Activated CD8-positive, alpha-beta memory T cell treated with anti-CD3 and anti-CD28 coated beads, Interleukin-2, amount 50 U/mL, for 1 hour (primary cell): ENCODE measurements around the gene ANKMY1.

Experiments
- DNase-seq: peaks from one replicate; pipeline ENCODE4 v3.0.0-alpha.2; 2020; ENCODE audit errors: extremely low read depth

The ANKMY1 gene

GRCh38 chr2:240460781-240461431, 96.9 kb downstream of the ANKMY1 start:
- no peak for DNase-seq

- no peak for DNase-seq
Measured at GRCh38 chr2:240460253-240460711, 97.5 kb downstream of the ANKMY1 start.

- DNase-seq, result no peak
Measured at GRCh38 chr2:240459401-240460252, 98.2 kb downstream of the ANKMY1 start.

GRCh38 chr2:240458900-240459391, 98.8 kb downstream of the ANKMY1 start:
- no peak for DNase-seq

GRCh38 chr2:240458044-240458899, 99.5 kb downstream of the ANKMY1 start:
- no peak for DNase-seq

GRCh38 chr2:240457223-240458043, 100.4 kb downstream of the ANKMY1 start:
- no peak for DNase-seq

GRCh38 chr2:240456447-240457222, 101.2 kb downstream of the ANKMY1 start:
- no peak for DNase-seq

GRCh38 chr2:240455647-240456446, 101.9 kb downstream of the ANKMY1 start:
- no peak for DNase-seq

GRCh38 chr2:240455272-240455646, 102.5 kb downstream of the ANKMY1 start:
- DNase-seq, result no peak

GRCh38 chr2:240454106-240454901, 103.5 kb downstream of the ANKMY1 start:
- DNase-seq, result no peak

GRCh38 chr2:240453461-240454105, 104.2 kb downstream of the ANKMY1 start:
- DNase-seq, result no peak

GRCh38 chr2:240452462-240453256, 105.1 kb downstream of the ANKMY1 start:
- DNase-seq, result no peak

GRCh38 chr2:240451791-240452461, 105.9 kb downstream of the ANKMY1 start:
- no peak for DNase-seq

- no peak for DNase-seq
Measured at GRCh38 chr2:240451108-240451611, 106.6 kb downstream of the ANKMY1 start.

GRCh38 chr2:240450532-240451107, 107.2 kb downstream of the ANKMY1 start:
- no peak for DNase-seq
